HepG2 (cell line): ENCODE results near the gene FGF21. TPM values are rescaled to one million over a fixed set of nuclear protein-coding genes. Genes with fewer than 3 reads are reported as not detected.

Experiments
- ATF1 ChIP-seq: IDR thresholded peaks from 2 replicates; pipeline ENCODE4 v1.6.1; 2016; ENCODE audit warnings: mild to moderate bottlenecking, control low read depth
- ATF7 ChIP-seq, 2 experiments: fragments of 450-650 bp in 1 of 2; sonication (generic) in 1 of 2; formaldehyde crosslinking in 1 of 2; IDR thresholded peaks; 2 replicates each; pipeline versions ENCODE4 v1.4.0 to v1.6.1; 2016 to 2020; ENCODE audit warnings: antibody characterized with exemption in 1 of 2, mild to moderate bottlenecking in 1 of 2, missing genetic modification reagents in 1 of 2
- ATM ChIP-seq: fragments of 450-650 bp; IDR thresholded peaks from 2 replicates; pipeline ENCODE4 v1.7.1; 2017; ENCODE audit warnings: mild to moderate bottlenecking, borderline replicate concordance
- BATF2 ChIP-seq: sonication (generic); formaldehyde crosslinking; IDR thresholded peaks from 2 replicates; pipeline ENCODE4 v1.8.0; 2022; ENCODE audit warnings: mild to moderate bottlenecking, missing genetic modification reagents, moderate library complexity
- GABPA ChIP-seq, 2 experiments: IDR thresholded peaks; 2 replicates each; pipeline ENCODE4 v1.6.1; 2011 to 2016; ENCODE audit warnings: low read depth in 2 of 2, low read length in 1 of 2, missing biosample characterization in 1 of 2, missing genetic modification characterization in 1 of 2
- GATAD2A ChIP-seq: IDR thresholded peaks from 2 replicates; pipeline ENCODE4 v1.6.1; 2016
- HBP1 ChIP-seq: IDR thresholded peaks from 2 replicates; pipeline ENCODE4 v1.6.1; 2016; ENCODE audit warnings: low read depth, control low read depth
- HNRNPH1 ChIP-seq: fragments of 200-400 bp; formaldehyde crosslinking; optimal IDR thresholded peaks from 2 replicates; pipeline ENCODE3; 2017; ENCODE audit warnings: mild to moderate bottlenecking, low read depth, low read length
- HNRNPUL1 ChIP-seq: fragments of 200-400 bp; formaldehyde crosslinking; IDR thresholded peaks from 2 replicates; pipeline ENCODE4 v1.6.1; 2017; ENCODE audit warnings: low read depth, mild to moderate bottlenecking, low read length, moderate library complexity
- IRF2 ChIP-seq: IDR thresholded peaks from 2 replicates; pipeline ENCODE4 v1.6.1; 2018; ENCODE audit warnings: missing genetic modification reagents, missing compliant biosample characterization
- KDM3A ChIP-seq: IDR thresholded peaks from 2 replicates; pipeline ENCODE4 v1.6.1; 2018; ENCODE audit warnings: low read depth, missing compliant biosample characterization
- KDM5A ChIP-seq: fragments of 200-600 bp; sonication (generic); IDR thresholded peaks from 2 replicates; pipeline ENCODE4 v1.7.0; 2018; ENCODE audit warnings: antibody characterized with exemption, mild to moderate bottlenecking, low read length, borderline replicate concordance
- KLF6 ChIP-seq: IDR thresholded peaks from 2 replicates; pipeline ENCODE4 v1.8.0; 2016; ENCODE audit warnings: missing biosample characterization, missing genetic modification reagents
- MYC ChIP-seq: sonication (generic); formaldehyde crosslinking; IDR thresholded peaks from 2 replicates; pipeline ENCODE4 v1.9.0; 2021; ENCODE audit warnings: missing genetic modification reagents, borderline replicate concordance
- NR2C2 ChIP-seq: sonication (generic); formaldehyde crosslinking; IDR thresholded peaks from 2 replicates; pipeline ENCODE4 v1.4.0; 2020; ENCODE audit warnings: missing genetic modification reagents, mild to moderate bottlenecking, moderate library complexity, borderline replicate concordance
- PBX2 ChIP-seq: IDR thresholded peaks from 2 replicates; pipeline ENCODE4 v1.6.1; 2016; ENCODE audit warnings: control low read depth
- POGZ ChIP-seq: sonication (generic); formaldehyde crosslinking; IDR thresholded peaks from 2 replicates; pipeline ENCODE4 v1.4.0; 2020; ENCODE audit warnings: mild to moderate bottlenecking, missing genetic modification reagents
- TCF7 ChIP-seq: sonication (generic); IDR thresholded peaks from 2 replicates; pipeline ENCODE4 v1.6.1; 2016; ENCODE audit warnings: antibody characterized with exemption, low read depth
- TERF1 ChIP-seq: sonication (generic); formaldehyde crosslinking; IDR thresholded peaks from 2 replicates; pipeline ENCODE4 v1.8.0; 2022; ENCODE audit warnings: mild to moderate bottlenecking, missing genetic modification reagents, moderate library complexity
- ZFP41 ChIP-seq: sonication (generic); formaldehyde crosslinking; IDR thresholded peaks from 2 replicates; pipeline ENCODE4 v1.4.0; 2020; ENCODE audit warnings: mild to moderate bottlenecking, missing genetic modification reagents, borderline replicate concordance
- ZNF180 ChIP-seq: sonication (generic); formaldehyde crosslinking; IDR thresholded peaks from 2 replicates; pipeline ENCODE4 v1.4.0; 2020; ENCODE audit warnings: low read depth, missing genetic modification reagents, borderline replicate concordance
- ZNF24 ChIP-seq: fragments of 450-650 bp; IDR thresholded peaks from 2 replicates; pipeline ENCODE4 v1.6.1; 2017; ENCODE audit warnings: antibody characterized with exemption, mild to moderate bottlenecking
- ZNF253 ChIP-seq: sonication (generic); formaldehyde crosslinking; IDR thresholded peaks from 2 replicates; pipeline ENCODE4 v1.8.0; 2022; ENCODE audit warnings: mild to moderate bottlenecking, missing genetic modification reagents, borderline replicate concordance
- ZNF563 ChIP-seq: sonication (generic); formaldehyde crosslinking; IDR thresholded peaks from 2 replicates; pipeline ENCODE4 v1.8.0; 2022; ENCODE audit warnings: mild to moderate bottlenecking, moderate library complexity, missing genetic modification reagents
- ZNF883 ChIP-seq: sonication (generic); formaldehyde crosslinking; IDR thresholded peaks from 2 replicates; pipeline ENCODE4 v1.5.1; 2020; ENCODE audit warnings: mild to moderate bottlenecking, missing genetic modification reagents; ENCODE audit errors: not compliant biosample characterization
- polyA plus RNA-seq, 8 experiments: library from polyadenylated mRNA; depleted of rRNA in 3 of 8; stranded (reverse) in 7 of 8; unstranded in 1 of 8; fragments of >200 nt; fragmentation: Illumina TruSeq in 4 of 8; extraction: Trizol in 4 of 8; gene quantifications; 2 replicates each; pipeline versions ENCODE4 v1.2.1 to v1.2.3, GENCODE V29; 2011 to 2016; ENCODE audit warnings: low read depth in 4 of 8, missing spikeins in 1 of 8, mixed read lengths in 1 of 8; ENCODE audit not compliant: insufficient read depth in 1 of 8
- total RNA-seq, 5 experiments: library from RNA; depleted of rRNA; stranded (reverse); fragments of >200 nt; fragmentation: Illumina TruSeq; extraction: Trizol; gene quantifications; 2 replicates each; pipeline ENCODE4 v1.2.3, GENCODE V29; 2016; ENCODE audit warnings: low read depth in 1 of 5

The FGF21 gene
- total and polyA plus RNA-seq, 2 of the 13 experiments (the other 11 are each of a cell fraction or from before 2014, with no cell fraction given) = 0.17 TPM; not detected in 1

GRCh38 chr19:48713864-48714755 is 41.2 kb upstream of the FGF21 start (continued):
- no peak for TF ChIP-seq BATF2 (CRISPR knock-in tag)
- no peak; the same call in 1 of the 2 replicates for TF ChIP-seq KDM5A
- TF ChIP-seq PBX2 (CRISPR knock-in tag) = no peak
- no peak for TF ChIP-seq ATF1 (CRISPR knock-in tag)
- peak; percentile 43; the same call in 1 of the 2 replicates for TF ChIP-seq KLF6 (CRISPR knock-in tag)
- TF ChIP-seq ATM = no peak
- no peak; the same call in 1 of the 2 replicates for TF ChIP-seq KDM3A (CRISPR knock-in tag)
- no peak for TF ChIP-seq ZNF883 (CRISPR knock-in tag)
- TF ChIP-seq ZNF180 (CRISPR knock-in tag) = no peak
- TF ChIP-seq NR2C2 (CRISPR knock-in tag) = peak; percentile 76; the same call in 1 of the 2 replicates
- TF ChIP-seq GATAD2A (CRISPR knock-in tag) = peak; percentile 46
- no peak for TF ChIP-seq POGZ
- 0 out of 2 replicates have a peak, but pooled peaks have one; percentile 6 for TF ChIP-seq HBP1 (CRISPR knock-in tag)
- TF ChIP-seq TERF1 (CRISPR knock-in tag) = no peak
- TF ChIP-seq ZFP41 = no peak
- peak; percentile 35; the same call in 1 of the 2 replicates for TF ChIP-seq ZNF563
- no peak for TF ChIP-seq ATF7 (IDR thresholded peaks at IDR 0.05)
- TF ChIP-seq ATF7 (CRISPR knock-in tag; IDR thresholded peaks at IDR 0.05) = no peak
- no peak for TF ChIP-seq HNRNPUL1
- TF ChIP-seq HNRNPH1 = no peak
- peak; percentile 22; the same call in 1 of the 2 replicates for TF ChIP-seq IRF2 (CRISPR knock-in tag)
- peak; percentile 19; the same call in 1 of the 2 replicates for TF ChIP-seq MYC (CRISPR knock-in tag)
- no peak for TF ChIP-seq GABPA (IDR thresholded peaks at IDR 0.05; ENCODE audit: low read depth, low read length)
- TF ChIP-seq GABPA (CRISPR knock-in tag; IDR thresholded peaks at IDR 0.05; ENCODE audit: low read depth) = peak; percentile 45
- no peak for TF ChIP-seq ZNF253 (CRISPR knock-in tag)
- TF ChIP-seq ZNF24 = no peak
- TF ChIP-seq TCF7 = no peak
